ENCODE data around the gene RUFY4. TPM values are rescaled to one million over a fixed set of nuclear protein-coding genes. Genes with fewer than 3 reads are reported as not detected.

RUFY4 gene
- total and polyA plus RNA-seq, 2 donors (not counting 3 experiments of a cell fraction or from before 2014, with no cell fraction given), result not detected

- FAIRE-seq, result no peak
- DNase-seq (ENCODE audit: low read depth, low spot score), result no peak
- H3K9me3 ChIP-seq (replicated peaks; ENCODE audit: control insufficient read depth, insufficient read depth, low read length), result no peaks in the 10 kb centered on the region
- H3K27ac ChIP-seq (ENCODE audit: insufficient read depth, low read depth, low read length), result no peak overlapping the region
- no peak overlapping the region for H3K4me2 ChIP-seq (ENCODE audit: insufficient read depth, low read length)
- H3K9me1 ChIP-seq (replicated peaks; ENCODE audit: control insufficient read depth, extremely low read depth, insufficient read depth, low read length), result no peaks in the 10 kb centered on the region
- no peaks in the 10 kb centered on the region for H3K79me2 ChIP-seq (ENCODE audit: control insufficient read depth, insufficient read depth, low read length)
- BruUV-seq (replicated peaks), result no TSS peak
- CTCF ChIA-PET, result interaction anchor here (0.6 to 2.9 kb wide), 3 partner anchors 33 to 241 kb away, joined by 3 to 11 read pairs (median 3); no protein-coding TSS in a partner anchor
- dilution Hi-C loops (cut with MboI; ENCODE audit: extremely low pct_ligation_motif_present, low sequenced_read_pairs), result no loop called here
- no peaks in the 10 kb centered on the region for H3K4me1 ChIP-seq (ENCODE audit: control insufficient read depth, extremely low read depth, insufficient read depth, low read length)
- H3K9ac ChIP-seq (replicated peaks; ENCODE audit: extremely low read depth, insufficient read depth, low read length), result no peak overlapping the region
- intact Hi-C loops (cut with micrococcal nuclease), result no loop called here
- no peak overlapping the region for H3K4me3 ChIP-seq (replicated peaks in 1 of 3; ENCODE audit: insufficient read depth in 1 of 3, low read depth in 1 of 3, low read length in 3 of 3)
- POLR2A ChIA-PET, result no interaction called here
- TF ChIP-seq JUN (IDR thresholded peaks at IDR 0.05; ENCODE audit: borderline replicate concordance, insufficient read depth, insufficient read length, low read depth), result no peak
- TF ChIP-seq FOS (IDR thresholded peaks at IDR 0.05; ENCODE audit: borderline replicate concordance, insufficient read depth, low read length), result no peak
- H2AFZ ChIP-seq (ENCODE audit: low read depth, low read length), result no peak overlapping the region
- H3K36me3 ChIP-seq (ENCODE audit: control insufficient read depth in 2 of 2, extremely low read depth in 1 of 2, insufficient read depth in 2 of 2, low read length in 2 of 2), result no peaks in the 10 kb centered on the region
- no peaks in the 10 kb centered on the region for H4K20me1 ChIP-seq (replicated peaks; ENCODE audit: control insufficient read depth, extremely low read depth, insufficient read depth, low read length)
- H3K27me3 ChIP-seq (ENCODE audit: control insufficient read depth in 2 of 2, insufficient read depth in 2 of 2, low read length in 2 of 2), result peaks cover 0 to 10% of the 10 kb centered on the region in 2 experiments
These were observed 42.2 kb upstream of the RUFY4 start for GRCh38 chr2:218026676-218027425.

GRCh38 chr2:218027426-218028188, 41.4 kb upstream of the RUFY4 start:
- Histone ChIP-seq H3K9me3 (replicated peaks; ENCODE audit: control insufficient read depth, insufficient read depth, low read length) (no peaks in the 10 kb centered on the region), H3K4me1 (ENCODE audit: control insufficient read depth, extremely low read depth, insufficient read depth, low read length) (no peaks in the 10 kb centered on the region), H3K27me3 (ENCODE audit: control insufficient read depth in 2 of 2, insufficient read depth in 2 of 2, low read length in 2 of 2) (peaks cover 0 to 12% of the 10 kb centered on the region in 2 experiments), H3K4me2 (ENCODE audit: insufficient read depth, low read length) (no peak overlapping the region), H2AFZ (ENCODE audit: low read depth, low read length) (no peak overlapping the region), H3K9ac (replicated peaks; ENCODE audit: extremely low read depth, insufficient read depth, low read length) (no peak overlapping the region), H3K4me3 (replicated peaks in 1 of 3; ENCODE audit: insufficient read depth in 1 of 3, low read depth in 1 of 3, low read length in 3 of 3) (no peak overlapping the region), H3K9me1 (replicated peaks; ENCODE audit: control insufficient read depth, extremely low read depth, insufficient read depth, low read length) (no peaks in the 10 kb centered on the region), H3K79me2 (ENCODE audit: control insufficient read depth, insufficient read depth, low read length) (no peaks in the 10 kb centered on the region), H3K36me3 (ENCODE audit: control insufficient read depth in 2 of 2, extremely low read depth in 1 of 2, insufficient read depth in 2 of 2, low read length in 2 of 2) (no peaks in the 10 kb centered on the region), H3K27ac (ENCODE audit: insufficient read depth, low read depth, low read length) (no peak overlapping the region), H4K20me1 (replicated peaks; ENCODE audit: control insufficient read depth, extremely low read depth, insufficient read depth, low read length) (no peaks in the 10 kb centered on the region)
- ChIA-PET CTCF (interaction anchor here (1.4 to 2.1 kb wide), 4 partner anchors 23 to 242 kb away, joined by 3 to 10 read pairs (median 7); no protein-coding TSS in a partner anchor), POLR2A (no interaction called here)
- DNase-seq (ENCODE audit: low read depth, low spot score) (no peak), FAIRE-seq (no peak)
- intact Hi-C loops (cut with micrococcal nuclease), result no loop called here
- BruUV-seq (replicated peaks), result no TSS peak
- TF ChIP-seq EZH2 (IDR thresholded peaks at IDR 0.05; ENCODE audit: borderline replicate concordance, low read depth, low read length, severe bottlenecking) (no peak), POLR2A (IDR thresholded peaks at IDR 0.05; ENCODE audit: low read depth, low read length) (no peak), GATA2 (IDR thresholded peaks at IDR 0.05; ENCODE audit: insufficient read depth, insufficient read length, low read depth, low read length) (no peak), MAX (IDR thresholded peaks at IDR 0.05; ENCODE audit: insufficient read depth, insufficient read length) (no peak), POLR2AphosphoS5 (IDR thresholded peaks at IDR 0.05; ENCODE audit: insufficient read depth, low read depth, low read length) (no peak), MYC (IDR thresholded peaks at IDR 0.05; ENCODE audit: low read depth, low read length) (no peak), FOS (IDR thresholded peaks at IDR 0.05; ENCODE audit: borderline replicate concordance, insufficient read depth, low read length) (no peak), CTCF (IDR thresholded peaks at IDR 0.05; ENCODE audit: extremely low read depth in 1 of 2, insufficient read depth in 1 of 2, low read depth in 1 of 2, low read length in 2 of 2) (no peak), JUN (IDR thresholded peaks at IDR 0.05; ENCODE audit: borderline replicate concordance, insufficient read depth, insufficient read length, low read depth) (no peak)
- dilution Hi-C loops (cut with MboI; ENCODE audit: extremely low pct_ligation_motif_present, low sequenced_read_pairs), result no loop called here

Measured in endothelial cell of umbilical vein (primary cell).